ENCODE results near the gene NSRP1. TPM values are rescaled to one million over a fixed set of nuclear protein-coding genes. Genes with fewer than 3 reads are reported as not detected.

NSRP1 gene
- total RNA-seq, 1 experiment from 2014 or later = 28.0 TPM

DNA sequence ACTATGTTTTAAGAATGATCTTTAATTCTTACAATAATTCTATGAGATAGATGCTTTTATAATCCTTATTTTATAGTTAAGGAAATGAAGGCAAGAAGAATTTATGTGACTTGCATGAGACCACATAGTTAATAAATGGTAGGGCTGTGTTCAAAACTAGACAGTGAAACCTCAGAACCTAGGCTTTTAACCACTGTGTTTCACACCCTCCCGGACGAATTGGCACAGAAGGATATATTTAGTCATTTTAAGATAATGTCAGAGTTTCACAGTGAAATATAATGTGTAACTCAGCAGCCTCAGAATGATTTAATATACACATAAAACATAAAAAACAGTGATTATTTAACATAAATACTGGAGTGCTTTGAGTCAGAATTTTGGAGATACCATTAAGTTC lies 57.0 kb downstream of the NSRP1 start:
- Mint-ChIP-seq H3K4me3 (ENCODE audit: unreplicated experiment) (no peak overlapping the region), H3K9me3 (ENCODE audit: unreplicated experiment) (no peaks in the 10 kb centered on the region), H3K4me1 (ENCODE audit: low read depth, unreplicated experiment) (no peaks in the 10 kb centered on the region), H3K36me3 (ENCODE audit: insufficient read depth, unreplicated experiment) (peaks cover 52% of the 10 kb centered on the region), H3K27me3 (ENCODE audit: insufficient read depth, unreplicated experiment) (no peaks in the 10 kb centered on the region), H3K27ac (ENCODE audit: unreplicated experiment) (no peak overlapping the region)
- intact Hi-C loops (cut with micrococcal nuclease; ENCODE audit: unreplicated experiment) = no loop called here
- no TSS peak for BruUV-seq (replicated peaks)
- H3K27me3 ChIP-seq (replicated peaks; ENCODE audit: control insufficient read depth, insufficient read depth, low read length) = no peaks in the 10 kb centered on the region
- no peaks in the 10 kb centered on the region for H3K4me1 ChIP-seq
- no peak for DNase-seq
- CTCF ChIA-PET = no interaction called here
- POLR2A ChIA-PET = no interaction called here
- H3K4me3 ChIP-seq (ENCODE audit: low read depth, low read length) = no peak overlapping the region
- H3K9me3 ChIP-seq = no peaks in the 10 kb centered on the region
- H3K36me3 ChIP-seq (ENCODE audit: control insufficient read depth, insufficient read depth, low read length) = no peaks in the 10 kb centered on the region
- TF ChIP-seq, protein P1, sequence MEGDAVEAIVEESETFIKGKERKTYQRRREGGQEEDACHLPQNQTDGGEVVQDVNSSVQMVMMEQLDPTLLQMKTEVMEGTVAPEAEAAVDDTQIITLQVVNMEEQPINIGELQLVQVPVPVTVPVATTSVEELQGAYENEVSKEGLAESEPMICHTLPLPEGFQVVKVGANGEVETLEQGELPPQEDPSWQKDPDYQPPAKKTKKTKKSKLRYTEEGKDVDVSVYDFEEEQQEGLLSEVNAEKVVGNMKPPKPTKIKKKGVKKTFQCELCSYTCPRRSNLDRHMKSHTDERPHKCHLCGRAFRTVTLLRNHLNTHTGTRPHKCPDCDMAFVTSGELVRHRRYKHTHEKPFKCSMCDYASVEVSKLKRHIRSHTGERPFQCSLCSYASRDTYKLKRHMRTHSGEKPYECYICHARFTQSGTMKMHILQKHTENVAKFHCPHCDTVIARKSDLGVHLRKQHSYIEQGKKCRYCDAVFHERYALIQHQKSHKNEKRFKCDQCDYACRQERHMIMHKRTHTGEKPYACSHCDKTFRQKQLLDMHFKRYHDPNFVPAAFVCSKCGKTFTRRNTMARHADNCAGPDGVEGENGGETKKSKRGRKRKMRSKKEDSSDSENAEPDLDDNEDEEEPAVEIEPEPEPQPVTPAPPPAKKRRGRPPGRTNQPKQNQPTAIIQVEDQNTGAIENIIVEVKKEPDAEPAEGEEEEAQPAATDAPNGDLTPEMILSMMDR (IDR thresholded peaks at IDR 0.05; ENCODE audit: insufficient read depth in 1 of 2, low read depth in 1 of 2, low read length in 1 of 2, severe bottlenecking in 1 of 2, unreplicated experiment in 1 of 2) = no peak

DNA sequence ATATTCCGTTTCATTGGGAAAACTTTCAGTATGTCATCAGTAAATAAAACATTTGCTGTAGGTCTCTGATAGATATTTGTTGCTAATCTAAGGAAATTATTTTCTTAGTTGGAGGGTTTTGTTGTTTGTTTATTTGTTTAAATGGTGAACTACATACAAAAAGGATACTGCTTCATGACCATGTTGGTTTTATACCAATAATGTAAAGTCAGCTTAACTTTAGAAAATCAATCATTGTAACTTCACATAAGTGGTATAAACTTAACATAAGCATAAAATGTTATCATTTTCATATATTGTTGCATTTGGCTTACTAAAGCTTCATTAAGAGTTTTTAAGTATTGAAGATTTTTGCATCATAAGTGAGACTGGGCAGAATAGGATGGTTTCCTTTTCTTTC lies 57.9 kb downstream of the NSRP1 start:
- no peak overlapping the region for H3K27ac Mint-ChIP-seq (ENCODE audit: unreplicated experiment)
- H3K36me3 ChIP-seq (ENCODE audit: control insufficient read depth, insufficient read depth, low read length) = no peaks in the 10 kb centered on the region
- H3K27me3 Mint-ChIP-seq (ENCODE audit: insufficient read depth, unreplicated experiment) = no peaks in the 10 kb centered on the region
- intact Hi-C loops (cut with micrococcal nuclease; ENCODE audit: unreplicated experiment) = no loop called here
- H3K4me3 ChIP-seq (ENCODE audit: low read depth, low read length) = no peak overlapping the region
- no peak overlapping the region for H3K4me3 Mint-ChIP-seq (ENCODE audit: unreplicated experiment)
- POLR2A ChIA-PET = no interaction called here
- CTCF ChIA-PET = no interaction called here
- no peaks in the 10 kb centered on the region for H3K4me1 Mint-ChIP-seq (ENCODE audit: low read depth, unreplicated experiment)
- H3K9me3 ChIP-seq = no peaks in the 10 kb centered on the region
- DNase-seq = no peak
- peaks cover 60% of the 10 kb centered on the region for H3K36me3 Mint-ChIP-seq (ENCODE audit: insufficient read depth, unreplicated experiment)
- BruUV-seq (replicated peaks) = no TSS peak
- H3K9me3 Mint-ChIP-seq (ENCODE audit: unreplicated experiment) = no peaks in the 10 kb centered on the region
- H3K27me3 ChIP-seq (replicated peaks; ENCODE audit: control insufficient read depth, insufficient read depth, low read length) = no peaks in the 10 kb centered on the region
- TF ChIP-seq, protein P1 (IDR thresholded peaks at IDR 0.05; ENCODE audit: insufficient read depth in 1 of 2, low read depth in 1 of 2, low read length in 1 of 2, severe bottlenecking in 1 of 2, unreplicated experiment in 1 of 2) = no peak
- H3K4me1 ChIP-seq = no peaks in the 10 kb centered on the region

DNA sequence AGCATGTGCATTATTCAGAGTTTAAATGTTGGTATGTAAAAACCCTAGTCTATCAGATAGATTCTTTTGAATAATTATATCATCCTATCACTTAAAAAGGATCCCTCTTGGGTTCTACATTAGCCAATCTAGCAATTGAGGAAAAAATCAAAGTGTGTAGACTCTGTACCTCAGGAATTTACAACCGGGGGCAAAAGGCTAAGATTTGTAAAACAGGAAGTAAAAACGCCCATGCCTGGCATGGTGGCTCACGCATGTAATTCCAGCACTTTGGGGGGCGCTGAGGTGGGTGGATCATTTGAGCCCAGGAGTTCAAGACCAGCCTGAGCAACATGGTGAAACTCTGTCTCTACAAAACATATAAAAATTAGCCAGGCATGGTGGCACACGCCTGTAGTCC lies 60.2 kb downstream of the NSRP1 start:
- Histone ChIP-seq H3K9me3 (no peaks in the 10 kb centered on the region), H3K27me3 (replicated peaks; ENCODE audit: control insufficient read depth, insufficient read depth, low read length) (no peaks in the 10 kb centered on the region), H3K4me1 (no peaks in the 10 kb centered on the region), H3K36me3 (ENCODE audit: control insufficient read depth, insufficient read depth, low read length) (no peaks in the 10 kb centered on the region; the same call in none of the 2 replicates), H3K4me3 (ENCODE audit: low read depth, low read length) (no peak overlapping the region)
- ChIA-PET POLR2A (no interaction called here), CTCF (no interaction called here)
- Mint-ChIP-seq H3K9me3 (ENCODE audit: unreplicated experiment) (no peaks in the 10 kb centered on the region), H3K36me3 (ENCODE audit: insufficient read depth, unreplicated experiment) (peaks cover 76% of the 10 kb centered on the region), H3K4me1 (ENCODE audit: low read depth, unreplicated experiment) (no peaks in the 10 kb centered on the region), H3K27ac (ENCODE audit: unreplicated experiment) (no peak overlapping the region), H3K27me3 (ENCODE audit: insufficient read depth, unreplicated experiment) (no peaks in the 10 kb centered on the region), H3K4me3 (ENCODE audit: unreplicated experiment) (no peak overlapping the region)
- no TSS peak for BruUV-seq (replicated peaks)
- DNase-seq = no peak
- TF ChIP-seq, protein P1 (IDR thresholded peaks at IDR 0.05; ENCODE audit: insufficient read depth in 1 of 2, low read depth in 1 of 2, low read length in 1 of 2, severe bottlenecking in 1 of 2, unreplicated experiment in 1 of 2) = no peak
- intact Hi-C loops (cut with micrococcal nuclease; ENCODE audit: unreplicated experiment) = no loop called here
